ENCODE data around the gene ARFGEF2. TPM values are rescaled to one million over a fixed set of nuclear protein-coding genes. Genes with fewer than 3 reads are reported as not detected.

Gene ARFGEF2
- polyA plus RNA-seq, 1 donor from 2014 or later, result 19.8 TPM

GRCh38 chr20:48932375-48932941 lies 10.9 kb downstream of the ARFGEF2 start:
- H4K20me1 ChIP-seq (ENCODE audit: insufficient read depth), result no peaks in the 10 kb centered on the region
- H3K9ac ChIP-seq (ENCODE audit: low read length), result no peak overlapping the region
- H3K4me2 ChIP-seq (ENCODE audit: low read length), result no peak overlapping the region
- H3K4me3 ChIP-seq (ENCODE audit: low read length), result no peak overlapping the region
- H3K27me3 ChIP-seq (ENCODE audit: insufficient read depth, low read depth, low read length), result no peaks in the 10 kb centered on the region
- H3K36me3 ChIP-seq (ENCODE audit: insufficient read depth, low read length), result no peaks in the 10 kb centered on the region
- peaks cover 22% of the 10 kb centered on the region for H3K79me2 ChIP-seq (replicated peaks; ENCODE audit: insufficient read depth, low read length)
- no peak overlapping the region for H3K27ac ChIP-seq (ENCODE audit: low read length)
- TF ChIP-seq POLR2AphosphoS5 (IDR thresholded peaks at IDR 0.05) (no peak), SMC3 (conservative IDR thresholded peaks at IDR 0.05; ENCODE audit: poor library complexity) (no peak), EZH2 (IDR thresholded peaks at IDR 0.05; ENCODE audit: borderline replicate concordance, insufficient read depth, low read length, poor library complexity, severe bottlenecking) (no peak), MXI1 (conservative IDR thresholded peaks at IDR 0.05; ENCODE audit: poor library complexity, severe bottlenecking) (no peak), TAF1 (IDR thresholded peaks at IDR 0.05; ENCODE audit: low read depth) (no peak), RAD21 (conservative IDR thresholded peaks at IDR 0.05) (no peak), EP300 (conservative IDR thresholded peaks at IDR 0.05; ENCODE audit: poor library complexity, severe bottlenecking) (no peak)
- TF ChIP-seq, protein P1, sequence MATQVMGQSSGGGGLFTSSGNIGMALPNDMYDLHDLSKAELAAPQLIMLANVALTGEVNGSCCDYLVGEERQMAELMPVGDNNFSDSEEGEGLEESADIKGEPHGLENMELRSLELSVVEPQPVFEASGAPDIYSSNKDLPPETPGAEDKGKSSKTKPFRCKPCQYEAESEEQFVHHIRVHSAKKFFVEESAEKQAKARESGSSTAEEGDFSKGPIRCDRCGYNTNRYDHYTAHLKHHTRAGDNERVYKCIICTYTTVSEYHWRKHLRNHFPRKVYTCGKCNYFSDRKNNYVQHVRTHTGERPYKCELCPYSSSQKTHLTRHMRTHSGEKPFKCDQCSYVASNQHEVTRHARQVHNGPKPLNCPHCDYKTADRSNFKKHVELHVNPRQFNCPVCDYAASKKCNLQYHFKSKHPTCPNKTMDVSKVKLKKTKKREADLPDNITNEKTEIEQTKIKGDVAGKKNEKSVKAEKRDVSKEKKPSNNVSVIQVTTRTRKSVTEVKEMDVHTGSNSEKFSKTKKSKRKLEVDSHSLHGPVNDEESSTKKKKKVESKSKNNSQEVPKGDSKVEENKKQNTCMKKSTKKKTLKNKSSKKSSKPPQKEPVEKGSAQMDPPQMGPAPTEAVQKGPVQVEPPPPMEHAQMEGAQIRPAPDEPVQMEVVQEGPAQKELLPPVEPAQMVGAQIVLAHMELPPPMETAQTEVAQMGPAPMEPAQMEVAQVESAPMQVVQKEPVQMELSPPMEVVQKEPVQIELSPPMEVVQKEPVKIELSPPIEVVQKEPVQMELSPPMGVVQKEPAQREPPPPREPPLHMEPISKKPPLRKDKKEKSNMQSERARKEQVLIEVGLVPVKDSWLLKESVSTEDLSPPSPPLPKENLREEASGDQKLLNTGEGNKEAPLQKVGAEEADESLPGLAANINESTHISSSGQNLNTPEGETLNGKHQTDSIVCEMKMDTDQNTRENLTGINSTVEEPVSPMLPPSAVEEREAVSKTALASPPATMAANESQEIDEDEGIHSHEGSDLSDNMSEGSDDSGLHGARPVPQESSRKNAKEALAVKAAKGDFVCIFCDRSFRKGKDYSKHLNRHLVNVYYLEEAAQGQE (IDR thresholded peaks at IDR 0.05; ENCODE audit: borderline replicate concordance), result no peak
- TF ChIP-seq, protein P2, sequence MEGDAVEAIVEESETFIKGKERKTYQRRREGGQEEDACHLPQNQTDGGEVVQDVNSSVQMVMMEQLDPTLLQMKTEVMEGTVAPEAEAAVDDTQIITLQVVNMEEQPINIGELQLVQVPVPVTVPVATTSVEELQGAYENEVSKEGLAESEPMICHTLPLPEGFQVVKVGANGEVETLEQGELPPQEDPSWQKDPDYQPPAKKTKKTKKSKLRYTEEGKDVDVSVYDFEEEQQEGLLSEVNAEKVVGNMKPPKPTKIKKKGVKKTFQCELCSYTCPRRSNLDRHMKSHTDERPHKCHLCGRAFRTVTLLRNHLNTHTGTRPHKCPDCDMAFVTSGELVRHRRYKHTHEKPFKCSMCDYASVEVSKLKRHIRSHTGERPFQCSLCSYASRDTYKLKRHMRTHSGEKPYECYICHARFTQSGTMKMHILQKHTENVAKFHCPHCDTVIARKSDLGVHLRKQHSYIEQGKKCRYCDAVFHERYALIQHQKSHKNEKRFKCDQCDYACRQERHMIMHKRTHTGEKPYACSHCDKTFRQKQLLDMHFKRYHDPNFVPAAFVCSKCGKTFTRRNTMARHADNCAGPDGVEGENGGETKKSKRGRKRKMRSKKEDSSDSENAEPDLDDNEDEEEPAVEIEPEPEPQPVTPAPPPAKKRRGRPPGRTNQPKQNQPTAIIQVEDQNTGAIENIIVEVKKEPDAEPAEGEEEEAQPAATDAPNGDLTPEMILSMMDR (IDR thresholded peaks at IDR 0.05; ENCODE audit: poor library complexity, severe bottlenecking), result no peak
- H3K9me3 ChIP-seq (ENCODE audit: low read length), result no peaks in the 10 kb centered on the region
- H3K9me2 ChIP-seq (ENCODE audit: insufficient read depth, low read length), result no peaks in the 10 kb centered on the region
- H2AFZ ChIP-seq (ENCODE audit: low read depth, low read length), result no peak overlapping the region
- H3F3A ChIP-seq (ENCODE audit: insufficient read depth, low read length, poor library complexity, severe bottlenecking), result no peaks in the 10 kb centered on the region

DNA sequence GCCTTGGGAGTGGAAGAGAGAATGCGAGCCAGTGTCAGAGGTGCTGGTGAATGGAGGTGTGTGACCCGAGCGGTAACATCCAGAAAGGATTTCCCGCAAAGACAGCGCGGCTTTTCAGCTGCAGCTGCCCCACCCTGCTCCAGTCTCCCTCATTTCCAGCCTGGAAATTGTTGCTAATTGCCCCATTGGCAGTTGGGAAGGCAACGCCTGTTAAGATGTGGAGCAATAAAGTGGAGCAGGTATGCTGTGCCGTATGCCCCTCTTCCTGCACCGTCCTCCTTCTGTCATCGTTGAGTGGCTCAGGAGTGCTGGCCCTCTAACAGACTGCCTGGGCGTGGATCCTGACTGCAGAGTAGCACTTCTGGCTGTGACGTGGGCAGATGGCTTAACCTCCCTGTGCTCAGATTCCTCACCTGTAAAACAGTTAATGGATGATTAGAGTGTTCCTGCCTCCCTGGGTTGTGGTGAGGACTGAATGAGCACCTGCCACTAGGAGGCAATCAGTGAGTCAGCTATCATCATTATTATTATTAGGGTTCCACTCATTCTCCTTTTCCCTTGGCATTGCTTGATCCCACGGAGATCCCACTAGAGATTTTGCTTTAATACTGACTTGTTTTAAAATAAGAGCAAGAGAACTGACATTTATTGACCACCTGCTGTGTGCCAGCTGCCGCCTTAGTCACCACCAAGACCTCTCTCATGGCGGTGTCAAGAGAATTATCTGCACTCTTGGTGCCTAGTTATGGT lies 11.7 kb downstream of the ARFGEF2 start:
- H3K79me2 ChIP-seq (replicated peaks; ENCODE audit: insufficient read depth, low read length), result peaks cover 22% of the 10 kb centered on the region
- no peak overlapping the region for H3K4me2 ChIP-seq (ENCODE audit: low read length)

More for the DNA sequence above, 11.7 kb downstream of the ARFGEF2 start:
- Histone ChIP-seq H3K27ac (ENCODE audit: low read length) (no peak overlapping the region), H3F3A (ENCODE audit: insufficient read depth, low read length, poor library complexity, severe bottlenecking) (no peaks in the 10 kb centered on the region), H2AFZ (ENCODE audit: low read depth, low read length) (no peak overlapping the region), H3K36me3 (ENCODE audit: insufficient read depth, low read length) (no peaks in the 10 kb centered on the region), H3K9ac (ENCODE audit: low read length) (no peak overlapping the region), H4K20me1 (ENCODE audit: insufficient read depth) (no peaks in the 10 kb centered on the region), H3K9me3 (ENCODE audit: low read length) (no peaks in the 10 kb centered on the region), H3K9me2 (ENCODE audit: insufficient read depth, low read length) (no peaks in the 10 kb centered on the region), H3K4me3 (ENCODE audit: low read length) (no peak overlapping the region), H3K27me3 (ENCODE audit: insufficient read depth, low read depth, low read length) (no peaks in the 10 kb centered on the region)
- TF ChIP-seq EP300 (conservative IDR thresholded peaks at IDR 0.05; ENCODE audit: poor library complexity, severe bottlenecking), result no peak
- TF ChIP-seq, protein P1 (IDR thresholded peaks at IDR 0.05; ENCODE audit: borderline replicate concordance), result no peak
- no peak for TF ChIP-seq EZH2 (IDR thresholded peaks at IDR 0.05; ENCODE audit: borderline replicate concordance, insufficient read depth, low read length, poor library complexity, severe bottlenecking)
- no peak for TF ChIP-seq MXI1 (conservative IDR thresholded peaks at IDR 0.05; ENCODE audit: poor library complexity, severe bottlenecking)
- no peak for TF ChIP-seq POLR2AphosphoS5 (IDR thresholded peaks at IDR 0.05)
- TF ChIP-seq, protein P2 (IDR thresholded peaks at IDR 0.05; ENCODE audit: poor library complexity, severe bottlenecking), result no peak
- no peak for TF ChIP-seq RAD21 (conservative IDR thresholded peaks at IDR 0.05)
